Stimulated activated CD4-positive, alpha-beta T cell treated with anti-CD3 and anti-CD28 coated beads, Interleukin-1b, Interleukin-23, amount 100 ng/mL, for 24 hours (primary cell): ENCODE results near the gene SPANXD.
"Not testable (repeated sequence)": the region's sequence is repeated elsewhere in the genome, so short reads cannot be mapped to it uniquely, and the experiment has no call there.

Source experiments
- DNase-seq, 4 experiments: peaks; one replicate each; pipeline ENCODE4 v3.0.0-alpha.2; 2020; ENCODE audit warnings: low read depth in 4 of 4, low spot score in 1 of 4

SPANXD gene, protein sequence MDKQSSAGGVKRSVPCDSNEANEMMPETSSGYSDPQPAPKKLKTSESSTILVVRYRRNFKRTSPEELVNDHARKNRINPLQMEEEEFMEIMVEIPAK

DNA sequence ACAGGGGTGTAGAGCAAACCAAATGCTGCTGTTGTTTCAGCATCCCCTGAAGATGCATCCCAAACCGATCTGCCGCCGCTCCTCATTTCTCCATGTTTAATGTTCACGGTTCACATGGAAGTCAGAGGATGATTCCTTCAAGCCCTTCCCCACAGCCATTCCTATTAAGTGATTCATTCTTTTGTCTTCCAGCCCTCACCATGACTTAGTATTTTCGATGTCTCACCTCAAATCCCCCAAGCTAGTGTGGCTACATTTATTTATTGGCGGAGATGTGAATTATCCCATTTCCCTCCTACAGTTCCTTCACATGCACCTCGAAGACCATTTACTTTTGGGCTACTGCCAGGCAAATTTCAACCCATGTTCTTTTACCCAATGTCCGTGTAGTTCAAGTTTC, at the start of gene SPANXD:
Gene SPANXD (minus strand): TSS at position 101 of the 400 bp plus-strand sequence. CDS start 334 bp downstream, outside the sequence.
- not testable (repeated sequence) for DNase-seq

DNA sequence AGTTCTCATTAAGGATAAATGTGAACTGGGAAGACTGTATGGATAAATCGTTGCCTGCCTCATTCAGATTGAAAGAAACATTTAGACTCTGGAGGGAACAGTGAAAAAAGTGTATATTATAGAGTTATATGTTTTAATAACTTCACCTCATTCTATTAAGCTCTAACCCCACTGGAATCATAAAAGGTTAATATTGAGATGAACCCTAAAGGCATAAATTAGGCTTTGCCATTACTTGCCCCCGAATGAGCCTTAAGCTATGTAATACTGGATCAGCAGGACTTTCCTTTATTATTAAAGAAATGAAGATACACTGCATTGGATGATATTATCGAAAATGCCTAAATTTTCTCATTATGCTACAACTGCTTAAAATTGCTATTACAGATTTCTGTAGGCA, 44.1 kb upstream of the SPANXD start:
- no peak for DNase-seq

DNA sequence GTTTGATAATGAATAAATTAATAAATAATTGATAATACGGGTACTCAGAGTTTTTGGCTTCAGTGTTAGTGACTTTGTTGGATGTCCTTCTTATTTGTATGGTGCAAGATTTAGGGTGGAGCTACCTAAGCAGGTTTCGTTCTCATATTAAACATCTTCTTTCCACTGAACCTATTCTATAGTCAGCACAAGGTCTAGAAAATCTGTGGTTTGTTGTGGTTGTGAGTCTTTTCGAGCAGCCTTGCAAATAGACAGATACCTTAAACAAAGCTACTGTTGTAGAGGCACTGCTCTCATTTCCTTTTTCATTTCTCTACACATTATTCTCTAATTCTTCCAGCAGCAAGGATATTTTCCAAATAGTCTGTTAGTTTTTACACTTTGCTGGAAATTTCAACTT, 38.1 kb upstream of the SPANXD start:
- no peak for DNase-seq

DNA sequence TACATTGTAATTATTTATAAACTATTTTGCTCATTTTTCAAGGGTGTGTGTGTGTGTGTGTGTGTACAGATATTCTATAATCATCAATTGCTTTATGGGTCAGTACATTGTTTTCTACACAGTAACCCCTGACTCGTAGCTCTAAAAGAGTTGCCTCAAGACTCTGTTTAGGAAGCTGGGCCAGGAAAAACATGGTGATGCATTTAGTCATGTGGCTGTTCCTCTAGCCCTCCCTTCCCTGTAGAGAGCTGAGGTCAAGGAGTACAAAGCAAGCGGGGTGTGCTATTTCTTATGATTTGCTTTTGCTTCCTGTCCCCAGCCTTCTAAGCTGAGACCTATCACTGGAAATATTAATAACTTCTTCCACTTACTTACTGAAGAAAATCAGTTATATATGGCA, 34.8 kb upstream of the SPANXD start:
- DNase-seq, result no peak

DNA sequence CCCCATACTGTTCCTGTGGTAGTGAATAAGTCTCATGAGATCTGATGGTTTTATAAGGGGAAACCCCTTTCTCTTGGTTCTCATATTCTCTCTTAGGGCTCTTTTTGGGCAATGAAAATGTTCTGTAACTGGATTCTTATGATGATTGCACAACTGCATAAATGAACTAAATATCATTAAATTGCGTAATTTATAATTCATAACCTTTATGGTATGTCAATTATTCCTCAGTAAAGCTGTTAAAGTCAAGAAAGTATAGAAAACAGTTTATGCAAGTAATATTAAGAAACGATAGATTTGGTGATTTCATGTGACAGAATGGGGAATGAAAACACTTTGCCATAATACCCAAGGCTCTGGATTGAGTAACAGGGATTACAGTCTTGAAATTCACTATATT, 33.5 kb upstream of the SPANXD start:
- no peak for DNase-seq

DNA sequence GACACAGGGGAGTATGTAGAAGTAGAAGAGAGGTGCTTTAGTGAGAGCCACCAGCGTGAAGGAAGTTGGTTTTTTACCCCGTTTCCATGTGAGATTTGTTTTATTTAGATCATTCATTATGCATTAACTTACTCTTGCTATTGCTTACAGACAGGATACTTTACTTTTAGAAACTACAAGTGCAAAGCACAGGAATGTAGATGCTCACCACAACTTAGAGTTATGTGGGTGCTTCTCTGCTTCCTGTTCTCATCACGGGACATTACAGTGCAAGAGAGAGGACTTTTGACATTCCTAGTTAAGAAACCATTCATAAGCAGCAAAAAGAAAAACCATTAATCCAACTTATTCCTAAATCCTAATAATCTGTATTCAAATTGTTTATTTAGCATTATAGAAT, 25.6 kb upstream of the SPANXD start:
- no peak for DNase-seq

DNA sequence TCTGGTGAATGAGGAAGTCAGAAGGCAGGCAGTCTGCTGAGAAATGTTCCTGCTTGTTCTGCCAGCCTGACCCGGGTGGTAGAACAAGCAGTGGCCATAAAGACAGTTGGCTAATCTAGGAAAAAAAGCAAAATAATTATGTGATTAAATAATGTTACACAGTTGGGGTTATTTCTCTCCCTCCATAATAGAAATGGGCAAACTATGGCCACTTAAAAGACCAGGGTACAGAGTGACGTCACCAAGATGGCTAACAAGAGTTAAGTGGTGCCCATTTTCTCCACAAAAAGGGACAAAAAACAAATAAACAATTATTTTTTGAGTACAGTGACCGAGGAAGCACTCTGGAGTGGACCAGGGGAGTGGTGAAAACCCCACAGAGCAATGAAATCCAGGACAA, 16.1 kb upstream of the SPANXD start:
- no peak for DNase-seq

DNA sequence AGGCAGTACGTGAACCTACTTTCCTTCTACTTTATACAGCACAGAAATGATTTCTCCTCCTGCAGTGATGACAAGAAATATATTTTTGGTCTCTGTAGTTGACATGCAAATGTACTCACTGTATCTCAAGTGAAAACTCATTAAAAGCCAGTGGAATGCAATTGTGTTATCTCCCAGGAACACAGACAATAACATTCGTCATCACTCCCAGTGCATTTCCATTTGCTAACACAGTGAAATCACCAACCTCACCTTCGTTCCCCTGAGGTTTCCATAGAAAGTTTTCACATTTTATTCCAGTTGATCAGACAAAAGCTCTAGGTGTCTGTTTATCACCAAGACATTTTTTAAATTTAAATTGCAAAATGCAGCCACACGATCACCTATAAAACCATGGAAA, 2.5 kb upstream of the SPANXD start:
- no peak for DNase-seq

DNA sequence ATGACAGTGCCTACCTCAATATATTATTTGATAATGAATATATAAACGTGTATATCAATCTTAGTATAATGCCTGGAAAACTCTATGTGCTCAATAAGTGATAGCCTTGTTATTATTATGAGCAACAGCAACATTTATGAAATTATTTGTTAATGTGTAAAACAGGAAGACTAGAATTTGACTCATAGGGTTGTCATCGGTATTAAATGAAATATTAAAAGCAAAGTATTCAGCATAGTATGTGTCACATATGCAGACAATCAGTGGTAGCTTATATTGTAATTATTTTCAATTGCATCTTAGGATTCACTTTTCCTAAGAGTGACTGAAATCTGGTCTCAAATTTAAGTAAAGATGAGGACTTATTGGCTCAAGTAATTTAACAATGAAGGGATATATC, 24.6 kb downstream of the SPANXD start:
- DNase-seq, result no peak

DNA sequence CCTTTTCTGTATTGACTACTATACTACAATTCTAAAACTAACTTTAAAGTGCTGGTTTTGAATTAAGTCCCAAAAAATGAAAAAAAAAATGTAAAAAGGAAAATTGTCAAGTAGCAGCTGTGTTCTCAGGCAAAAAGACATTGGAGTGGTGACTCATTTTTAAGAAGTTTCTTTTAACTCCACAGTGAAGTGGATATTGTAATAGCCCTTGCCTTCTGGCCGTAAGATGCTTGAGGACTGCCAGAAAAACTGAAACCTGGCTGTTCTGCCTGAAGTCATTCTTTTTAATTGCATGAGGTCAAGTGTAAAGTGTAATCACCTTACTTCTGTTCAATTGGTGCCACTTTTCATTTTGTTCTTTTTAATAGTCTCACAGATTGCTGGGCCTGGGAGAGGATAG, 28.9 kb downstream of the SPANXD start:
- no peak for DNase-seq

DNA sequence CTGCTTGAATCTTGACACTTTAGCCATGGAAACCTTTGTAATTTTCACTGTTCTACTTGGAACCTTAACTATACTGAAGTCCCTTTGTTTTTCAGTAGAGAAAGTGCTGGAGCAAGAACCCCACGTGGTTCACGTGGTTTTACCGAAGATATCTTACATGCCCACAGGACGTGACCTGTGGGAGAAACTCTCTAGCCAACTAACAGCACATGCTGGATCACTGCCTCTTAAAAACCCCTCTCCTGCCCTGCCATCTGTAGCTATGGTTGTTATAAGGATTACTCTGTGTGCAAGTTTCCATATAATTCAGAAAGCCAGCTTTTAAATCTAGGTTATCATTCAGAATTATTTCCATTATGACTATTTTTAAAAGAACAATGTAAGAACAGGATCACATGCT, 30.2 kb downstream of the SPANXD start:
- no peak for DNase-seq

DNA sequence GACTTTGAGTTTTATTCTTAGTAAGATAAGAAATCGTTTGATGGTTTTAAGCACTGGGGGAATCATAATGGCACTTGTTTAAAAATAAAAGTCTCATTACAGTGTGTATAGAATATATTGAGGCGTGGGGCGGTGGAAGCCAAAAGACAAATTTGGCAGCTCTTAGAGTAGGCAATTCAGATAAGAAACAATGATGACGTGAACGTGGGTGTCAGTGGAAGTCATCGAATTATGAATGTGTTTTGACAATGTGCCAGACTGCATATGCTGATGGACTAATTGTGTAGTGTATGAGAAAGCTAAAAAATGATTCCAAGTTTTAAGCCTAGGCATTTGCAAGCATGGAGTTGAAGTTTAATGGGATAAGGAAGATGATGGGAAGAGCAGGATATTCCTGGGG, 35.8 kb downstream of the SPANXD start:
- no peak for DNase-seq

DNA sequence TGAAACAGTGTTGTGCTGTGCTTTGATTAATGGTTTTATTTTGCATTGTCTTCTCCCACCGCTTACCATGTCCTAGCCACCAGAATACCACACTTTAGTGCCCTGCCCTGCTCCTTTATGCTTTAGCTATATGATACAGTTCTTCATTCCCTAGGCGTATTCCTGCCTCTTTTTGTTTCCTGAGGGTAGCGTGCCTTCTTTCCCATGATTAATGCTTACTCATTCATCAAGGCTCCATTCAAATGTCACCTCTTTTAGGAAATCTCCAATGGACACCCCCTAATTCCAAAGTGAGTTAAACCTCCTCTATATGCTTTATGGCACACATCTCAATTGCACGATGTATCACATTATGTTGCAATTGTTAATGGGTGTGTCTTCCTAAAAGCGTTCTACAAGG, 46.3 kb downstream of the SPANXD start:
- DNase-seq, result no peak
